Right lobe of liver (tissue), 6 donors: ENCODE data around the gene LRRC8B. TPM values are rescaled to one million over a fixed set of nuclear protein-coding genes. Genes with fewer than 3 reads are reported as not detected.
A peak's percentile ranks its signal among the peaks of the same experiment; 100 is the strongest.
"Not testable (repeated sequence)": the region's sequence is repeated elsewhere in the genome, so short reads cannot be mapped to it uniquely, and the experiment has no call there.

Experiments used
- ATAC-seq, 4 donors: fragments of 200-7000 bp; cut with Tn5 transposase; one replicate each; pipeline ENCODE4 v1.9.1; 2020; ENCODE audit warnings: mild to moderate bottlenecking in 4 of 4, moderate library complexity in 4 of 4
- DNase-seq, 3 donors: peaks; one replicate each; pipeline ENCODE4 v3.0.0-alpha.2; 2020
- H3K27ac ChIP-seq, 3 donors: fragments of 200-600 bp; one replicate each; pipeline ENCODE4 v1.8.0; 2022
- H3K27me3 ChIP-seq, 2 donors: fragments of 200-600 bp; one replicate each; pipeline ENCODE4 v1.8.0; 2022
- H3K36me3 ChIP-seq, 4 donors: fragments of 200-600 bp; sonication (generic) in 1 of 4; one replicate each; pipeline versions ENCODE4 v1.5.1 to v1.8.0; 2017 to 2022; ENCODE audit warnings: control low read depth in 1 of 4
- H3K4me1 ChIP-seq, 4 donors: fragments of 200-600 bp; sonication (generic) in 1 of 4; one replicate each; pipeline versions ENCODE4 v1.5.1 to v1.8.0; 2017 to 2022; ENCODE audit warnings: control low read depth in 1 of 4
- H3K4me3 ChIP-seq, 3 donors: fragments of 200-600 bp; one replicate each; pipeline ENCODE4 v1.8.0; 2022
- H3K9me3 ChIP-seq, 4 donors: fragments of 200-600 bp; sonication (generic) in 1 of 4; one replicate each; pipeline versions ENCODE4 v1.5.1 to v1.8.0; 2017 to 2022; ENCODE audit warnings: control low read depth in 1 of 4
- CTCF ChIP-seq, 4 donors: fragments of 200-600 bp in 3 of 4; fragments of 450-650 bp in 1 of 4; IDR thresholded peaks; one replicate each; pipeline versions ENCODE4 v1.5.1 to v1.8.0; 2016 to 2022; ENCODE audit warnings: antibody characterized with exemption in 4 of 4, mild to moderate bottlenecking in 2 of 4
- POLR2A ChIP-seq: fragments of 450-650 bp; IDR thresholded peaks from one replicate; pipeline ENCODE4 v1.6.1; 2017; ENCODE audit warnings: antibody characterized with exemption, mild to moderate bottlenecking
- WGBS: methylation state at CpG from one replicate; pipeline ENCODE4 v1.1.6; 2018; ENCODE audit warnings: low coverage, low lambda C conversion rate; ENCODE audit not compliant: insufficient coverage; ENCODE audit errors: missing lambda C conversion rate; 5-methylcytosine and 5-hydroxymethylcytosine counted together
- intact Hi-C, 2 donors: fragments of 100-400 bp; cut with DNase I; formaldehyde crosslinking; loops; one replicate each; pipeline versions ENCODE4 v1.11.2 to v1.14.1; 2022
- total RNA-seq, 6 experiments: library from RNA; depleted of rRNA in 2 of 6; stranded (reverse); fragments of >200 nt in 2 of 6; fragmentation: NEBNext Ultra II Directional in 3 of 6; extraction: Animal tissue kit (Norgen Biotek cat#: 25700) in 3 of 6; gene quantifications; one replicate each; pipeline versions ENCODE4 v1.1.0 to v1.2.4, GENCODE V29; 2016 to 2023
- donor health status: DM: no; HTN: yes; CAD: no.
- donor health status: DM: no; HTN: no; CAD: no.
- donor health status: DM: no; HTN: no; CAD: no.
- donor health status: DM: no; HTN: yes; CAD: no.
- donor health status: DM: no; HTN: yes; CAD: no.

Gene LRRC8B
- total RNA-seq, 6 experiments from 2014 or later, result 1.8 to 11.3 (median 4.7) TPM

GRCh38 chr1:89624314-89624713, 99.7 kb downstream of the LRRC8B start:
- no peaks in the 10 kb centered on the region for H3K36me3 ChIP-seq
- no peak for TF ChIP-seq POLR2A
- no peaks in the 10 kb centered on the region for H3K4me1 ChIP-seq
- H3K4me3 ChIP-seq, result no peak overlapping the region
- DNase-seq (no peak), ATAC-seq (no peak)
- intact Hi-C loops, result no loop called here
- no peak overlapping the region for H3K27ac ChIP-seq
- no peaks in the 10 kb centered on the region for H3K9me3 ChIP-seq
- WGBS, result 53% methylated on average over 1 of the region's 1 CpG
- H3K27me3 ChIP-seq, result no peaks in the 10 kb centered on the region

- ATAC-seq (peak in 3 of 4 donors; percentile 20 to 63 (median 43)), DNase-seq (no peak)
- Histone ChIP-seq H3K9me3 (no peaks in the 10 kb centered on the region), H3K4me3 (no peak overlapping the region), H3K36me3 (no peaks in the 10 kb centered on the region), H3K27ac (no peak overlapping the region), H3K4me1 (no peaks in the 10 kb centered on the region), H3K27me3 (no peaks in the 10 kb centered on the region)
- TF ChIP-seq POLR2A (no peak), CTCF (IDR thresholded peaks at IDR 0.05) (no peak)
- WGBS, result 65% methylated on average over 4 of the region's 4 CpGs
- intact Hi-C loops, result no loop called here
These were observed 100.2 kb downstream of the LRRC8B start for GRCh38 chr1:89624715-89625323.

- DNase-seq (no peak), ATAC-seq (no peak)
- Histone ChIP-seq H3K36me3 (no peaks in the 10 kb centered on the region), H3K4me1 (no peaks in the 10 kb centered on the region), H3K4me3 (no peak overlapping the region), H3K27ac (no peak overlapping the region), H3K27me3 (no peaks in the 10 kb centered on the region), H3K9me3 (no peaks in the 10 kb centered on the region)
- intact Hi-C loops, result no loop called here
- no peak for TF ChIP-seq CTCF (IDR thresholded peaks at IDR 0.05)
- TF ChIP-seq POLR2A, result no peak
These were observed 103.0 kb downstream of the LRRC8B start for GRCh38 chr1:89627596-89627962.

GRCh38 chr1:89629146-89629545, 104.5 kb downstream of the LRRC8B start:
- intact Hi-C loops, result no loop called here
- no peak for DNase-seq
- Histone ChIP-seq H3K4me1 (no peaks in the 10 kb centered on the region), H3K27me3 (no peaks in the 10 kb centered on the region), H3K4me3 (no peak overlapping the region), H3K27ac (no peak overlapping the region), H3K36me3 (no peaks in the 10 kb centered on the region), H3K9me3 (no peaks in the 10 kb centered on the region)
- no peak for ATAC-seq
- 62% methylated on average over 2 of the region's 2 CpGs for WGBS
- no peak for TF ChIP-seq POLR2A

GRCh38 chr1:89629600-89629999, 105.0 kb downstream of the LRRC8B start:
- H3K36me3 ChIP-seq, H3K27me3 ChIP-seq, H3K9me3 ChIP-seq, intact Hi-C loops, H3K27ac ChIP-seq, H3K4me3 ChIP-seq, H3K4me1 ChIP-seq, ATAC-seq, DNase-seq: not testable (repeated sequence)
- WGBS, result 100% methylated on average over 2 of the region's 2 CpGs

- H3K4me1 ChIP-seq, result no peaks in the 10 kb centered on the region
- DNase-seq (no peak), ATAC-seq (no peak)
- intact Hi-C loops, result no loop called here
- H3K27me3 ChIP-seq, result no peaks in the 10 kb centered on the region
- H3K36me3 ChIP-seq, result no peaks in the 10 kb centered on the region
- H3K4me3 ChIP-seq, result no peak overlapping the region
- 94% methylated on average over 3 of the region's 3 CpGs for WGBS
- no peaks in the 10 kb centered on the region for H3K9me3 ChIP-seq
- TF ChIP-seq CTCF (IDR thresholded peaks at IDR 0.05) (no peak), POLR2A (no peak)
- no peak overlapping the region for H3K27ac ChIP-seq
These were observed 105.4 kb downstream of the LRRC8B start for GRCh38 chr1:89630048-89630447.
